Measurements from ENCODE around the gene GAS6. TPM values are rescaled to one million over a fixed set of nuclear protein-coding genes. Genes with fewer than 3 reads are reported as not detected.
"Not testable (repeated sequence)": the region's sequence is repeated elsewhere in the genome, so short reads cannot be mapped to it uniquely, and the experiment has no call there.

GAS6 gene
- total RNA-seq, 2 donors from 2014 or later, result 83.0 to 145 TPM

- Histone ChIP-seq H3K4me3 (no peak overlapping the region), H3K9me3 (no peaks in the 10 kb centered on the region), H3K27me3 (no peaks in the 10 kb centered on the region), H3K4me1 (no peaks in the 10 kb centered on the region), H3K36me3 (replicated peaks in 1 of 2; ENCODE audit: insufficient read depth in 1 of 2, low read depth in 2 of 2) (peaks cover 0 to 13% of the 10 kb centered on the region in 2 donors), H3K27ac (no peak overlapping the region)
- 86 to 91% methylated on average over 7 to 18 of the region's 23 CpGs for WGBS, 2 donors
- DNase-seq (no peak), ATAC-seq (no peak)
- TF ChIP-seq POLR2A (IDR thresholded peaks at IDR 0.05) (no peak), CTCF (IDR thresholded peaks at IDR 0.05) (no peak)
- intact Hi-C loops (cut with DNase I), result no loop called here
Measured at GRCh38 chr13:113831061-113831460, 32.8 kb downstream of the GAS6 start.

GRCh38 chr13:113830426-113830950 is 33.4 kb downstream of the GAS6 start:
- H3K4me3 ChIP-seq; DNase-seq; intact Hi-C loops (cut with DNase I); H3K9me3 ChIP-seq; ATAC-seq; H3K27me3 ChIP-seq; H3K4me1 ChIP-seq; H3K27ac ChIP-seq: not testable (repeated sequence)
- H3K36me3 ChIP-seq (replicated peaks in 1 of 2; ENCODE audit: insufficient read depth in 1 of 2, low read depth in 2 of 2), result peaks cover 0 to 13% of the 10 kb centered on the region in 2 donors
- 92 to 94% methylated on average over 4 of the region's 22 CpGs for WGBS, 2 donors

- ATAC-seq, result no peak
- no peak for TF ChIP-seq POLR2A (IDR thresholded peaks at IDR 0.05)
- no peak for TF ChIP-seq CTCF (IDR thresholded peaks at IDR 0.05)
- Histone ChIP-seq H3K4me1 (no peaks in the 10 kb centered on the region), H3K27me3 (no peaks in the 10 kb centered on the region), H3K9me3 (no peaks in the 10 kb centered on the region), H3K36me3 (replicated peaks in 1 of 2; ENCODE audit: insufficient read depth in 1 of 2, low read depth in 2 of 2) (peaks cover 4 to 8% of the 10 kb centered on the region in 2 donors), H3K4me3 (no peak overlapping the region), H3K27ac (no peak overlapping the region)
- WGBS, 2 donors, result 92 to 98% methylated on average over 9 to 20 of the region's 20 CpGs
- intact Hi-C loops (cut with DNase I), result no loop called here
- no peak for DNase-seq
Measured at GRCh38 chr13:113828282-113828825, 35.5 kb downstream of the GAS6 start.

DNA sequence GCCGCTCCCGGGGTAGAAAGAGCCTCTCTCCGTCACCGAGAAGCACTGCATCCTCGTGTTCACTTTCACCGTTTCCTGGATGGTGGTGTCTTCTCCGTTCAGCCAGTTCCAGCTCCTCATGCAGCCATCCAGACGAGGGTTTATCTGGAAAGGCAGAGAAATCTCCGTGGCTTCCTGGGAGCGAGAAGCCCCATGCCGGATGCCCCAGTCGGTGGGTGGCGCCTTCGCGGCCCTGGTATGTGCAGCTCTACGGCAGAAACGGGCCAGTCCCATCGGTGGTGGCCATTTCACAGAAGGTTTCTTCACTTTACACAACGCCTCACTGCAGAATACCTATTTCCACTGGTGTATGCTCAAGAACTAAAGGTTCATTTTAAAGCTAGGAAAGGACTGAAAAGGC is 36.9 kb downstream of the GAS6 start:
- H3K27me3 ChIP-seq, result no peaks in the 10 kb centered on the region
- no peak overlapping the region for H3K27ac ChIP-seq
- intact Hi-C loops (cut with DNase I), result no loop called here
- H3K4me3 ChIP-seq, result no peak overlapping the region
- ATAC-seq (no peak), DNase-seq (no peak)
- peaks cover 4 to 11% of the 10 kb centered on the region in 2 donors for H3K36me3 ChIP-seq (replicated peaks in 1 of 2; ENCODE audit: insufficient read depth in 1 of 2, low read depth in 2 of 2)
- WGBS, 2 donors, result 88 to 92% methylated on average over 19 of the region's 19 CpGs
- TF ChIP-seq CTCF (IDR thresholded peaks at IDR 0.05) (no peak), POLR2A (IDR thresholded peaks at IDR 0.05) (no peak)
- no peaks in the 10 kb centered on the region for H3K9me3 ChIP-seq
- H3K4me1 ChIP-seq, result no peaks in the 10 kb centered on the region

- DNase-seq; H3K27ac ChIP-seq; H3K9me3 ChIP-seq; intact Hi-C loops (cut with DNase I); ATAC-seq; H3K4me1 ChIP-seq; H3K4me3 ChIP-seq; H3K27me3 ChIP-seq: not testable (repeated sequence)
- WGBS, 2 donors, result 62 to 82% methylated on average over 14 to 18 of the region's 35 CpGs
- peaks cover 4 to 11% of the 10 kb centered on the region in 2 donors for H3K36me3 ChIP-seq (replicated peaks in 1 of 2; ENCODE audit: insufficient read depth in 1 of 2, low read depth in 2 of 2)
Measured at GRCh38 chr13:113826446-113826845, 37.4 kb downstream of the GAS6 start.

DNA sequence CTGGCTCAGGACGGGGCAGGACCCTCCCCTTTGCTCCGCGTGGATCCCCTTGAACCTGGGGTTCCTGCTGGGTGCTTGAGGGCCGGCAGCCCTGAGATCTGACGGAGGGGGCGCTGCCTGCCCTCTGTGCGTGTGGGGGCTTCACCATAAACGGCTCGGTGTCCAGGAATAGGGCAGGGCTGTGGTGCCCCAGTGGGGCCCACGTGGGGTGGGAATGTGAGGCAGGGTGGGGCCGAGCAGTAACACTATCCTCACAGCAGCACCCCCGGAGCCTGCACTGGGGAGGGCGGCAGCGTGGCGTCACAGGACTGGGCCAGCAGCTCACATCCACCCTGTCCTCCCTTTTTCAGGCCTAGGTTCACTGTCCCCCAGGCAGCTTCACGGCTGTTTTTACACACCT is 38.0 kb downstream of the GAS6 start:
- Histone ChIP-seq H3K4me1 (no peaks in the 10 kb centered on the region), H3K9me3 (no peaks in the 10 kb centered on the region), H3K27me3 (no peaks in the 10 kb centered on the region), H3K4me3 (no peak overlapping the region), H3K36me3 (replicated peaks in 1 of 2; ENCODE audit: insufficient read depth in 1 of 2, low read depth in 2 of 2) (peaks cover 4 to 11% of the 10 kb centered on the region in 2 donors), H3K27ac (no peak overlapping the region)
- WGBS, 2 donors, result 81 to 85% methylated on average over 6 to 13 of the region's 16 CpGs
- TF ChIP-seq POLR2A (IDR thresholded peaks at IDR 0.05), result no peak
- no peak for TF ChIP-seq CTCF (IDR thresholded peaks at IDR 0.05)
- intact Hi-C loops (cut with DNase I), result no loop called here
- DNase-seq, result no peak
- ATAC-seq, result no peak
